Measurements from ENCODE around the gene PLXNA1. TPM values are rescaled to one million over a fixed set of nuclear protein-coding genes. Genes with fewer than 3 reads are reported as not detected.

Gene PLXNA1
- total and polyA plus RNA-seq, 2 of the 8 experiments (the other 6 are each of a cell fraction or from before 2014, with no cell fraction given) = 47.5 to 54.9 TPM

DNA sequence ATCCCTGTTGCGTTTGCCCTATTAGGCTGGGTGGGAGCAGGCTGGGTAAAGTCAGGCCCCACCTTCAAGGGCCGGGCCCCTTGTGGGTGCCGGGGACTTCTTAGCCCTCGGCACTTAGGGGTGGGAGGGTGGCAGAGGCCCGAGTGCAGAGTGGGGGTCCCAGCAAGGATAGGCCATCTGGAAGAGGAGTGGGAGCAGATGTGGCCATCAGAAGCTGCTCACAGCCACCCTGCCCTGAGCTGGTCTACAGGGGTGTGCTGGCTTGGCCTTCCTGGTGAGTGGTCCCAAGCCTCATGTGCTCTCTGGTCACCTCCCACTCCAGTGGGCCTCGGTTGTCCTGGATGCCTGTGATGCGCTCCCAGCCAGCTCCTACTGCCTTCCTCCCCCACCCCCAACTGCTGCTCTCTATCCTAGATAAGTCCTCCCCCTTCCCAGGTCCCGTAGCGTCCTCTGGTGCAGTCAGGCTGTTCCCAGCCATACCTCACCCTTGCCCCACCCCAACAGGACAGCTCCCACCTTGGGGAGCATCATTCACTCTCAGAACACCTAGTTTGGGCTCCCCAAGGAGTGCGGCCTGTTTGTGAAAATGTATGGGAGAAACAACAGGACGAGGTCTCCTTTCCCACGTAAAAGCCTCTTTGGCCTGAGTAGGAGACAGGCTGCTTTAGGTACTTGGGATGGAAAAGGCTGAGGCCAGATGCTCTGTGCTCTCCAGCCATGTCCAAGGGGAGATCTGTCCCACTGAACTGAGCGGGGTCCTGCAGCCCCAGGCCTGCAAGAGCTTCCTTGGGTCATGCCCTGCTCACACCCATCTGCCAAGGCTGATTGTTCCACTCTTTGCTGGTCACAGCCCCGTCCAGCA is 24.9 kb upstream of the PLXNA1 start (continued):
- TF ChIP-seq NANOG (IDR thresholded peaks at IDR 0.05; ENCODE audit: insufficient read depth, low read depth, low read length, poor library complexity, severe bottlenecking) = no peak
- TF ChIP-seq BCL11A (IDR thresholded peaks at IDR 0.05; ENCODE audit: low read depth in 2 of 2, low read length in 2 of 2) = no peak

Measured in H1 (cell line).